ENCODE results near the gene PPP5C. TPM values are rescaled to one million over a fixed set of nuclear protein-coding genes. Genes with fewer than 3 reads are reported as not detected.
"Not testable (repeated sequence)": the region's sequence is repeated elsewhere in the genome, so short reads cannot be mapped to it uniquely, and the experiment has no call there.

The PPP5C gene
- total RNA-seq, 4 donors from 2014 or later = 32.0 to 63.1 (median 48.4) TPM

GRCh38 chr19:46393456-46394401 is 46.8 kb downstream of the PPP5C start:
- no peak overlapping the region for H3K4me3 ChIP-seq (ENCODE audit: low read depth, poor library complexity, severe bottlenecking)
- TF ChIP-seq CTCF (IDR thresholded peaks at IDR 0.05) = no peak
- no peak for TF ChIP-seq POLR2A (IDR thresholded peaks at IDR 0.05)
- 80 to 83% methylated on average over 21 of the region's 21 CpGs for WGBS, 2 donors
- intact Hi-C loops (cut with DNase I; ENCODE audit: low total_unique reads) = no loop called here
- no peak for DNase-seq (ENCODE audit: low spot score in 2 of 2)

GRCh38 chr19:46394402-46394797 is 47.5 kb downstream of the PPP5C start:
- TF ChIP-seq POLR2A (IDR thresholded peaks at IDR 0.05) (no peak), CTCF (IDR thresholded peaks at IDR 0.05) (no peak)
- DNase-seq (ENCODE audit: low spot score in 2 of 2) = no peak
- intact Hi-C loops (cut with DNase I; ENCODE audit: low total_unique reads) = no loop called here
- 81 to 83% methylated on average over 5 of the region's 5 CpGs for WGBS, 2 donors
- H3K4me3 ChIP-seq (ENCODE audit: low read depth, poor library complexity, severe bottlenecking) = no peak overlapping the region

GRCh38 chr19:46397801-46398479 is 51.1 kb downstream of the PPP5C start:
- intact Hi-C loops (cut with DNase I; ENCODE audit: low total_unique reads) = loop anchor here (5.0 kb wide), 1 partner anchor 116 kb away; no protein-coding TSS in a partner anchor
- 84 to 91% methylated on average over 14 of the region's 14 CpGs for WGBS, 2 donors
- H3K4me3 ChIP-seq (ENCODE audit: low read depth, poor library complexity, severe bottlenecking); DNase-seq (ENCODE audit: low spot score in 2 of 2): not testable (repeated sequence)

- DNase-seq (ENCODE audit: low spot score in 2 of 2) = no peak
These were observed 55.8 kb downstream of the PPP5C start for GRCh38 chr19:46402725-46403124.

GRCh38 chr19:46404055-46404752 is 57.3 kb downstream of the PPP5C start:
- no peak for DNase-seq (ENCODE audit: low spot score in 2 of 2)
- TF ChIP-seq CTCF (IDR thresholded peaks at IDR 0.05) (no peak), POLR2A (IDR thresholded peaks at IDR 0.05) (no peak)
- WGBS, 2 donors = 7 to 17% methylated on average over 26 to 27 of the region's 36 CpGs
- intact Hi-C loops (cut with DNase I; ENCODE audit: low total_unique reads) = no loop called here
- no peak overlapping the region for H3K4me3 ChIP-seq (ENCODE audit: low read depth, poor library complexity, severe bottlenecking)

More at GRCh38 chr19:46402725-46403124, 55.8 kb downstream of the PPP5C start:
- WGBS, 2 donors = 87 to 90% methylated on average over 11 of the region's 11 CpGs
- TF ChIP-seq POLR2A (IDR thresholded peaks at IDR 0.05) = no peak
- no peak for TF ChIP-seq CTCF (IDR thresholded peaks at IDR 0.05)
- intact Hi-C loops (cut with DNase I; ENCODE audit: low total_unique reads) = no loop called here
- H3K4me3 ChIP-seq (ENCODE audit: low read depth, poor library complexity, severe bottlenecking) = no peak overlapping the region

Data from lower leg skin (tissue), 4 donors.